HG03280 (cell line): ENCODE data around the gene SYT1.

Experiments
- ATAC-seq: cut with Tn5 transposase; IDR thresholded peaks from one replicate; pipeline ENCODE4 v1.9.1; 2021; ENCODE audit warnings: mild to moderate bottlenecking, moderate library complexity; ENCODE audit not compliant: unreplicated experiment

Gene SYT1

GRCh38 chr12:79055926-79056674, 191.5 kb downstream of the SYT1 start:
- no peak for ATAC-seq

- ATAC-seq = no peak
Observed at GRCh38 chr12:79056775-79057174, 192.2 kb downstream of the SYT1 start.

- peak; percentile 42 for ATAC-seq
Observed at GRCh38 chr12:79057540-79057939, 193.0 kb downstream of the SYT1 start.

GRCh38 chr12:79058342-79058741, 193.8 kb downstream of the SYT1 start:
- no peak for ATAC-seq

- ATAC-seq = no peak
Observed at GRCh38 chr12:79059557-79059956, 195.0 kb downstream of the SYT1 start.

- ATAC-seq = no peak
Observed at GRCh38 chr12:79063258-79063657, 198.7 kb downstream of the SYT1 start.

GRCh38 chr12:79067977-79068376, 203.4 kb downstream of the SYT1 start:
- no peak for ATAC-seq

- peak; percentile 93 for ATAC-seq
Observed at GRCh38 chr12:79069009-79069408, 204.4 kb downstream of the SYT1 start.

- no peak for ATAC-seq
Observed at GRCh38 chr12:79071498-79071897, 206.9 kb downstream of the SYT1 start.

- ATAC-seq = no peak
Observed at GRCh38 chr12:79073506-79073905, 208.9 kb downstream of the SYT1 start.

- ATAC-seq = no peak
Observed at GRCh38 chr12:79082595-79082994, 218.0 kb downstream of the SYT1 start.

- no peak for ATAC-seq
Observed at GRCh38 chr12:79083181-79083580, 218.6 kb downstream of the SYT1 start.

GRCh38 chr12:79085106-79085682, 220.6 kb downstream of the SYT1 start:
- no peak for ATAC-seq

GRCh38 chr12:79086541-79087296, 222.1 kb downstream of the SYT1 start:
- no peak for ATAC-seq

GRCh38 chr12:79098530-79098929, 234.0 kb downstream of the SYT1 start:
- ATAC-seq = no peak

GRCh38 chr12:79108962-79109361, 244.4 kb downstream of the SYT1 start:
- ATAC-seq = no peak

- no peak for ATAC-seq
Observed at GRCh38 chr12:79114896-79115295, 250.3 kb downstream of the SYT1 start.

- ATAC-seq = no peak
Observed at GRCh38 chr12:79115743-79116142, 251.2 kb downstream of the SYT1 start.

GRCh38 chr12:79119796-79120195, 255.2 kb downstream of the SYT1 start:
- no peak for ATAC-seq

- ATAC-seq = no peak
Observed at GRCh38 chr12:79121486-79121885, 256.9 kb downstream of the SYT1 start.

- no peak for ATAC-seq
Observed at GRCh38 chr12:79124385-79124784, 259.8 kb downstream of the SYT1 start.

- no peak for ATAC-seq
Observed at GRCh38 chr12:79125358-79125757, 260.8 kb downstream of the SYT1 start.
